Hepatocyte (in vitro differentiated cells): Measurements from ENCODE around the gene ZNF503. TPM values are rescaled to one million over a fixed set of nuclear protein-coding genes. Genes with fewer than 3 reads are reported as not detected.

Experiments used
- DNase-seq: peaks from one replicate; pipeline ENCODE4 v3.0.0-alpha.2; 2016; ENCODE audit warnings: low spot score
- H2AFZ ChIP-seq: fragments of 200-600 bp; sonication (generic); 2 replicates; pipeline ENCODE4 v1.6.0; 2016; ENCODE audit warnings: antibody characterized with exemption, mild to moderate bottlenecking
- H3K27ac ChIP-seq: fragments of 200-600 bp; sonication (generic); 2 replicates; pipeline ENCODE4 v1.5.1; 2016; ENCODE audit warnings: mild to moderate bottlenecking
- H3K27me3 ChIP-seq: fragments of 200-600 bp; sonication (generic); 2 replicates; pipeline ENCODE4 v1.6.1; 2016
- H3K36me3 ChIP-seq: fragments of 200-600 bp; sonication (generic); replicated peaks from 2 replicates; pipeline ENCODE4 v1.5.1; 2016; ENCODE audit warnings: low read depth; ENCODE audit not compliant: insufficient read depth
- H3K4me1 ChIP-seq: fragments of 200-600 bp; sonication (generic); 2 replicates; pipeline ENCODE4 v1.5.1; 2016; ENCODE audit warnings: mild to moderate bottlenecking, moderate library complexity; ENCODE audit not compliant: insufficient read depth
- H3K4me2 ChIP-seq: fragments of 200-600 bp; sonication (generic); 2 replicates; pipeline ENCODE4 v1.6.0; 2016
- H3K4me3 ChIP-seq: fragments of 200-600 bp; sonication (generic); 2 replicates; pipeline ENCODE4 v1.5.1; 2016; ENCODE audit warnings: mild to moderate bottlenecking
- H3K79me2 ChIP-seq: fragments of 200-600 bp; sonication (generic); 2 replicates; pipeline ENCODE4 v1.6.0; 2017; ENCODE audit warnings: mild to moderate bottlenecking
- H3K9me2 ChIP-seq: fragments of 200-600 bp; sonication (generic); replicated peaks from 2 replicates; pipeline ENCODE4 v1.6.0; 2017; ENCODE audit warnings: mild to moderate bottlenecking; ENCODE audit not compliant: insufficient read depth
- H3K9me3 ChIP-seq: fragments of 200-600 bp; sonication (generic); 2 replicates; pipeline ENCODE4 v1.5.1; 2016; ENCODE audit warnings: low read depth, mild to moderate bottlenecking
- H4K20me1 ChIP-seq: fragments of 200-600 bp; sonication (generic); 2 replicates; pipeline ENCODE4 v1.6.0; 2016; ENCODE audit warnings: mild to moderate bottlenecking; ENCODE audit not compliant: insufficient read depth, poor library complexity, severe bottlenecking
- EZH2 ChIP-seq: fragments of 200-600 bp; sonication (generic); IDR thresholded peaks from 2 replicates; pipeline ENCODE4 v1.6.1; 2016; ENCODE audit warnings: antibody characterized with exemption, mild to moderate bottlenecking, borderline replicate concordance
- EZH2phosphoT487 ChIP-seq: fragments of 200-600 bp; sonication (generic); IDR thresholded peaks from one replicate; pipeline ENCODE4 v1.6.1; 2018; ENCODE audit warnings: antibody characterized with exemption, mild to moderate bottlenecking, low read depth, moderate library complexity; ENCODE audit not compliant: unreplicated experiment, severe bottlenecking
- WGBS: methylation state at CpG from one replicate; pipeline ENCODE4 v1.1.6; 2016; ENCODE audit warnings: low lambda C conversion rate; ENCODE audit errors: missing lambda C conversion rate; 5-methylcytosine and 5-hydroxymethylcytosine counted together
- polyA plus RNA-seq: library from polyadenylated mRNA; unstranded; fragments of >200 nt; fragmentation: Nextera tagmentation; extraction: Ambion mirVana; gene quantifications from 2 replicates; pipeline ENCODE4 v1.2.1, GENCODE V29; 2016
- total RNA-seq: library from RNA; depleted of rRNA; stranded (reverse); fragments of >200 nt; gene quantifications from 2 replicates; pipeline ENCODE4 v1.2.3, GENCODE V29; 2014
- TF ChIP-seq, protein P1 (sequence below): fragments of 200-600 bp; sonication (generic); IDR thresholded peaks from 2 replicates; pipeline ENCODE4 v1.5.1; 2016; ENCODE audit warnings: antibody characterized with exemption, mild to moderate bottlenecking; ENCODE audit not compliant: poor library complexity

The ZNF503 gene
- total and polyA plus RNA-seq, 2 experiments from 2014 or later, result 14.1 to 19.6 TPM

DNA sequence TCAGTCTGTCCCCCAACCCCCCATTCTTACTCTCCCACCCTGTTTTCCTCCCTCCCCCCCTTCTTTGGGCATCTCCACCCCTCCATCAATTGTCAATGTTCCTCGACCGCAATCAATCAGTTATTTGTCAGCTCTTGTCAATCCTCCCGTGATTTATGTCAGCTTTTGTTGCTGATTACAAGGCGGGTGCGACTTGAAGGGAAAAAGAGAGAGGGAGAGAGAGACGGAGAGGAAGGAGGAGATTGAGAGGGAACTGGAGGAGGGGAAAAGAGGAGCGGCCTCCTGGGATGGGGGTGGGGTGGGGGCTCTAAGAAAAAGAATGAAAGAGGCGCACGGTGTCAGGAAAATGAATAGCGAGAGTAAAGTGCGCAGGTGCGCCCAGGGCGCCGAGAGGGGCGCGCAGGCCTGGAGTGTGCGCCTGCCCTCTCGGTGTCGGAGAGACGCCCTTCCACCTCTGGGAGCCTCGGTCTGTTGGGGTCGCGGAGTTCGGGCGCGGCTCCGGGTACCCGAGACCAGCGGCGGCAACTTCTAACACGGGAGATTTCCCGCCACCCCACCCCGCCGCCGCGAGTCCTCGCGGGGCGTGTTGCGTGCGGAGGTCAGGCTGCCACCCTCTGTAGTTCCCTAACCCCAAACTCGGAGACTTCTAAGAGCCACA is 1.1 kb upstream of the ZNF503 start:
- H3K27me3 ChIP-seq, result no peaks in the 10 kb centered on the region
- peaks cover 30% of the 10 kb centered on the region for H4K20me1 ChIP-seq
- peaks cover 13% of the 10 kb centered on the region for H3K4me1 ChIP-seq
- DNase-seq, result peak; percentile 87
- peak overlapping the region; percentile 68 for H3K4me3 ChIP-seq
- H3K9me3 ChIP-seq, result no peaks in the 10 kb centered on the region
- H3K4me2 ChIP-seq, result peak overlapping the region; percentile 97
- TF ChIP-seq EZH2 (no peak), EZH2phosphoT487 (no peak)
- TF ChIP-seq, protein P1, sequence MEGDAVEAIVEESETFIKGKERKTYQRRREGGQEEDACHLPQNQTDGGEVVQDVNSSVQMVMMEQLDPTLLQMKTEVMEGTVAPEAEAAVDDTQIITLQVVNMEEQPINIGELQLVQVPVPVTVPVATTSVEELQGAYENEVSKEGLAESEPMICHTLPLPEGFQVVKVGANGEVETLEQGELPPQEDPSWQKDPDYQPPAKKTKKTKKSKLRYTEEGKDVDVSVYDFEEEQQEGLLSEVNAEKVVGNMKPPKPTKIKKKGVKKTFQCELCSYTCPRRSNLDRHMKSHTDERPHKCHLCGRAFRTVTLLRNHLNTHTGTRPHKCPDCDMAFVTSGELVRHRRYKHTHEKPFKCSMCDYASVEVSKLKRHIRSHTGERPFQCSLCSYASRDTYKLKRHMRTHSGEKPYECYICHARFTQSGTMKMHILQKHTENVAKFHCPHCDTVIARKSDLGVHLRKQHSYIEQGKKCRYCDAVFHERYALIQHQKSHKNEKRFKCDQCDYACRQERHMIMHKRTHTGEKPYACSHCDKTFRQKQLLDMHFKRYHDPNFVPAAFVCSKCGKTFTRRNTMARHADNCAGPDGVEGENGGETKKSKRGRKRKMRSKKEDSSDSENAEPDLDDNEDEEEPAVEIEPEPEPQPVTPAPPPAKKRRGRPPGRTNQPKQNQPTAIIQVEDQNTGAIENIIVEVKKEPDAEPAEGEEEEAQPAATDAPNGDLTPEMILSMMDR, result no peak
- peak overlapping the region; percentile 85 for H2AFZ ChIP-seq
- H3K27ac ChIP-seq, result peak overlapping the region; percentile 96
- peaks cover 73% of the 10 kb centered on the region for H3K79me2 ChIP-seq
- no peaks in the 10 kb centered on the region for H3K36me3 ChIP-seq
- under 1% methylated on average over 26 of the region's 42 CpGs for WGBS
- H3K9me2 ChIP-seq, result no peaks in the 10 kb centered on the region

DNA sequence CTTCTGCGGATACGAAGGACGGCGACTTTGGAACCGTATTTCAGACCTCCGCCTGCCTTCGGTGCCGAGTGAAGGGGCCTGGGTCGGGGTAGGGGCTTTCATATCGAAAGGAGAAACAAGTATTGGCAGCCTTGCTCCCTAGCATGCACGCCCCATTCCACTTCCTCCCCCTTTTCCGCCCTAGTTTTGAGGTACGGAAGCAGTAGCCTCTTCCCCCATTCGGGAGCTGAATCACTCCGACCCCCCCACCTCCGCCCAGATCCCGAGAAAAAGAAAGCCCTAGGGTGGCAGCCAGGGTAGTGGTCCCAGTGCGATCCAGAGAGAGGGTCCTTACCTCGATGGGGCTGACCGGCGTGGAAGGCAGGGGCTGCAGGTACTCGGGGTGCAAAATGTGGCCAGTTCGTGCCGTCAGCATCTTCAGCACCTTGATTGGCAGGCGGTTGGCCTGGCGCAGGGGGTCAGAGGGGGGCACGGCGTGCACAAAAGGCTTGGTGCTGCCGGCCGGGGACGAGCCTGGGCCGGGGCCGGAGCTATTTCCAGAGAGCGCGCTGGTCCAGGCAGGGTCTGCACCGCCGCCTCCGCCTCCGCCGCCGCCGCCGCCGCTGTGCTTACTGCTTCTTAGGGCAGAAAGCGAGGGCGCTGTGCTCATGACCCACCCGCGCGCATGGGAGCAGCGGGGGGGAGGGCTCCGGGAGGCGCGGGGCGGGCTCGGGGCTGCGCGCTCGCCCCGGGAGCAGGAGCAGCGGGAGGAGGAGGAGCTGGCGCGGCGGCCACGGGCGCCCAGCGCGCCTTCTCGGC is 594 bp downstream of the ZNF503 start:
- Histone ChIP-seq H2AFZ (no peak overlapping the region), H3K27ac (peak overlapping the region; percentile 96), H4K20me1 (peaks cover 30% of the 10 kb centered on the region), H3K4me2 (peak overlapping the region; percentile 97), H3K27me3 (no peaks in the 10 kb centered on the region), H3K36me3 (no peaks in the 10 kb centered on the region), H3K4me1 (no peaks in the 10 kb centered on the region), H3K4me3 (peak overlapping the region; percentile 62), H3K9me2 (no peaks in the 10 kb centered on the region), H3K9me3 (no peaks in the 10 kb centered on the region), H3K79me2 (peaks cover 73% of the 10 kb centered on the region)
- TF ChIP-seq EZH2 (no peak), EZH2phosphoT487 (no peak)
- TF ChIP-seq, protein P1, result peak; percentile 1
- WGBS, result 3% methylated on average over 35 of the region's 68 CpGs
- DNase-seq, result peak; percentile 86

DNA sequence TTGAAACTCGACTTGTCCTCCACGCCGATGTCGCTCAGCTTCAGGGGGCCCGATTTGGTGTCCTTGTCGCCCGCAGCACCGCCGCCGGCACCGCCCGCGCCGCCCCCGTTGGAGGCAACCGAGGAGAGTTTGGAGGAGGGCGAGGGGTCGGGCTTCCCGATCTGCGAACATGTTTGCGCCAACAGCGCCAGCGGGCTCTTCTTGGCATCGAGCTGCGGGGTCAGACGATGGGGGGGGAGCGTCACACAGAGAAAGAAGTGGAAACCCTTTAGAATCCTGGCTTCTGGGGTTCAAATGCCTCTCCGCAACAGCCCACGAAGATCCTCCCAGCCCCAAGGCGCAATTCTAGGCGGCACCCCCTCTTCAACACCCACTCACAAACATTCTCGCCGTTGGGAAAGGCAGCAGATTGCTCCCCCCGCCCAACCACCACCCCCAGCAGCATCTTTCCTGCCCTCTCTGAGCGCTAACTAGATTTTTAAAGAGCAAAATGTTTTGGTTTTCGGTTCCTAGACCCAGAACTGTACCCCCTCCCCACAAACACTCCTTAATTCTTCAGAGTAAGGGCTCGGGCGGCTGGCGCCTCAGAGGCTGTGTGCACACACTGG is 1.3 kb downstream of the ZNF503 start:
- no peaks in the 10 kb centered on the region for H3K27me3 ChIP-seq
- peak overlapping the region; percentile 96 for H3K27ac ChIP-seq
- peaks cover 68% of the 10 kb centered on the region for H3K79me2 ChIP-seq
- H3K9me2 ChIP-seq, result no peaks in the 10 kb centered on the region
- H3K4me2 ChIP-seq, result peak overlapping the region; percentile 97
- no peaks in the 10 kb centered on the region for H3K4me1 ChIP-seq
- no peak overlapping the region for H2AFZ ChIP-seq
- H3K4me3 ChIP-seq, result peak overlapping the region; percentile 62
- under 1% methylated on average over 33 of the region's 39 CpGs for WGBS
- TF ChIP-seq EZH2 (no peak), EZH2phosphoT487 (no peak)
- TF ChIP-seq, protein P1, result no peak
- no peak for DNase-seq
- no peaks in the 10 kb centered on the region for H3K9me3 ChIP-seq
- H3K36me3 ChIP-seq, result no peaks in the 10 kb centered on the region
- peaks cover 30% of the 10 kb centered on the region for H4K20me1 ChIP-seq
